22Rv1 (cell line): ENCODE measurements around the gene UPK1A.
A peak's percentile ranks its signal among the peaks of the same experiment; 100 is the strongest.

ENCODE experiments used
- ZFX ChIP-seq: fragments of 450-650 bp; IDR thresholded peaks from 2 replicates; pipeline ENCODE4 v1.6.1; 2017; ENCODE audit warnings: antibody characterized with exemption, borderline replicate concordance
- TF ChIP-seq, protein P1 (sequence below): fragments of 450-650 bp; IDR thresholded peaks from 2 replicates; pipeline ENCODE4 v1.5.1; 2017; ENCODE audit warnings: mild to moderate bottlenecking

- TF ChIP-seq, protein P1, sequence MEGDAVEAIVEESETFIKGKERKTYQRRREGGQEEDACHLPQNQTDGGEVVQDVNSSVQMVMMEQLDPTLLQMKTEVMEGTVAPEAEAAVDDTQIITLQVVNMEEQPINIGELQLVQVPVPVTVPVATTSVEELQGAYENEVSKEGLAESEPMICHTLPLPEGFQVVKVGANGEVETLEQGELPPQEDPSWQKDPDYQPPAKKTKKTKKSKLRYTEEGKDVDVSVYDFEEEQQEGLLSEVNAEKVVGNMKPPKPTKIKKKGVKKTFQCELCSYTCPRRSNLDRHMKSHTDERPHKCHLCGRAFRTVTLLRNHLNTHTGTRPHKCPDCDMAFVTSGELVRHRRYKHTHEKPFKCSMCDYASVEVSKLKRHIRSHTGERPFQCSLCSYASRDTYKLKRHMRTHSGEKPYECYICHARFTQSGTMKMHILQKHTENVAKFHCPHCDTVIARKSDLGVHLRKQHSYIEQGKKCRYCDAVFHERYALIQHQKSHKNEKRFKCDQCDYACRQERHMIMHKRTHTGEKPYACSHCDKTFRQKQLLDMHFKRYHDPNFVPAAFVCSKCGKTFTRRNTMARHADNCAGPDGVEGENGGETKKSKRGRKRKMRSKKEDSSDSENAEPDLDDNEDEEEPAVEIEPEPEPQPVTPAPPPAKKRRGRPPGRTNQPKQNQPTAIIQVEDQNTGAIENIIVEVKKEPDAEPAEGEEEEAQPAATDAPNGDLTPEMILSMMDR: 0 out of 2 replicates have a peak, but pooled peaks have one; percentile 4
- no peak for TF ChIP-seq ZFX
Observed at GRCh38 chr19:35714601-35715354, 48.5 kb downstream of the UPK1A start.
